HG03520 (cell line): ENCODE measurements around the gene SH3TC1.

Experiments used
- ATAC-seq: cut with Tn5 transposase; IDR thresholded peaks from one replicate; pipeline ENCODE4 v1.9.1; 2021; ENCODE audit warnings: mild to moderate bottlenecking, moderate library complexity; ENCODE audit not compliant: unreplicated experiment

Gene SH3TC1

DNA sequence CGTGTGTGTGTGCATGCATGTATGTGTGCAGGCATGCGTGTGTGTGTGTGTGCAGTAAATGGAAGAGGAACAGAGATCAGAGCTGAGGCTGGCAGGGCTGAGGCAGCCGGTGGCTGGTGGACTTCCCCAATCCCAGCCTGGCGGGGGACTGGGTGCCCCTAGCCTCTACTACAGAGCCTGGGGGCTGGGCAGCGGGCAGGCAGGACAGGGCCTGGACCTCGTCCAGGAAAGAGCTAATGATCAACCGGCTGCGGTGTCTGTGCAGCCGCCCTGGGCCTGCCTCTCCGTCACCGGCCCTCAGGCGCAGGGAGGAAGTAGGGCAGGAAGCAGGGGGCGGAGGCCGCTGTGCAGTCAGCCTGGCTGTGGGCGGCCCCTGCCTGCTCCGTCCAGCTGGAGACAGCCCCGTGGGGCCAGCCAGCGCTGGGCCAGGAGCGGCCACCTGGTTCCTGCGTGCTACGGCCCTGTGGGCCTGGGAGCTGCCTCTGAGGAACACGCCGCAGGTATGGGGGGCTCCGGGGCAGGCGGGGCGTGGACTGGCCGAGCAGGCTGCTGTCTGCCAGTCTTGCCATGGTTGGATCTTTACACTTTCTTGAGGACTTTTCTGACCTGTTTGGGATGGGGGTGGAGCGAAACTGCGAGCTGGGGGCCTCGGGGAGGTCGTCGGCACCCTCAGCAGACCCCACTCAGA is at the start of gene SH3TC1:
TSS of gene SH3TC1 (plus strand) at position 385 of the 688 bp plus-strand sequence. CDS start 5,905 bp downstream, outside the sequence.
- ATAC-seq = peak; percentile 76

DNA sequence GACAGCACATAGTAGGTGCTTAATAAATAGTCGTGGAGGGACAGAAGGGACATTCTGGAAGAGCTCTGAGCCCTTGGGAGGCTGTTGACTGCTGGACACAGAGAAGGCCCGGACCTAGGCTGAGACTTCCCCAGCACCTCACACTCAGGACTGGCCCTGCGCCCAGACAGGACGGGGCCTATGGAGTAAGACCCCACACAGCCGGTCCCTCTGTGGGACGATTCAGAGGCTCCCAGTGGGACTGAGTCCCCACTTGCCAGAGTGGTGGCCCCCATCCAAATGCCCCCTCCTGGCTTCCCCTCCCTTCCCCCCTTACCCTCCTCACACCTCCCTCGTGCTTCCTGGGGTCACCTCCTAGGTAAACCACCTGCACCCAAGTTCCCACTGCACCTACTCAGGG is 49.4 kb upstream of the SH3TC1 start:
- no peak for ATAC-seq

DNA sequence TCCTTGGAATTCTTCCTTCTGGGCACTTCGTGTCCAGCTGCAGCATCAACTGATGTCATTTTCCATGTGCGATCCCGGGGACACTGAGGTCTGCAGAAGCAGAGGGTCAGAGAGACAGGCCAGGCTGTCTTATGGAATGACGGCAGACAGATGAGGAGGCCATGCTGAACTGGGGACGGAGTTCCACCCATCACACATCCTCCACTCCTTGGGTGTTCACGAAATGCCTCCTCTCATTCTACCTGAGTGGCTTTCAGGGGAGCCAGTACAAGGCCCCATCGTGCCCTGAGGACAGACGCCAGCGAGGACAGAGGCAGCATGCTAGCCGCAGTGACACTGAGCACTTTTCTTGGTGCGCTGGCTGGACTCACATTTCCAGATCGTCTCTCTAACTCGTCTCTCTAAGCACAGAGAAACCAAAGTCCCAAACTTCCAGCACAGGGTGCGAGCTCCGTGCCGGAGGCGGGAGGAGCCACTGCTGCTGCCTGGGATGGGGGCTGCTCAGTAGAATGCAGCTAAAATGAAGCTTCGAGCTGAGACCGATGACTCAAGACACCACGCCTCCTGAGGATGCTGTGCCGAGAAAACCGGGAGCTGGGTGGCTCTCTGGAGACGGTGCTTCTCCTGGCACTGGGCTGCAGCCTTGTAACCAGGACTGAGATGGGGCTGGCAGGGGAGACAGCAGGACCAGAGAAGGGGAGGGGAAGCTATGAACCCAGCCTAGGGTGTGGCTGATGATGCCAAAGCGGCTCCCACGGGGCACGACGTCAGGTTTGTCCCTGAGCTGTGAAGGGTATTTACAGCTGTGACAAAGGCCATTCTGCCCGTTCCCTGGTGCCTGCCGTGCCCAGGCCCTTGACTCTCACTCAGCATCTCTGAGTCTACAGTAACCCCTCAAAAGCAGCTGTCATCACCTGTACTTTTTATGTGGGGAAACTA is 48.7 kb upstream of the SH3TC1 start:
- ATAC-seq = no peak

DNA sequence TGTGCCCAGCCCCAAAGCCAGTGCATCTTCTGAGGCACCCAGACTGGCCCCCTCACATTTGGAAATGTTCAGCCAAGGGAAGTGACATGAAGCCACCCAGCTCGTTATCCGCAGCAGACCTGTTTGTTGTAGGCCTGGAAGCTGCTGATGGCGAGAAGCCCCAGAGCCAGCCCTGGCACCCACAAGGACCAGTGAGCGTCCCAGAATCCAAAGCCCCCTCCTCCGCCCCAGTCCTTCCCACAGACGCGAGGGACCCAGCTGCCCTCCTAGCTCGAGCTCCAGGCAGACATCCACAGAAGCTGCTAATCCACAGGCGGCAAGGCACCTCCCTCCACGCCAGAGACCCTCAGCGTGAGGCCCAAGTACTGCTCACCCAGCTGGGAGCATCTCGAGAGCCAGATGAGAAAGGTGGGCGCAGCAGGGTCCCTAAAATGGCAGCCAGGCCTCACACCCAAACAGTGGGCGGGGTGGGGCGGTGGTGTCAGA is 47.9 kb upstream of the SH3TC1 start:
- no peak for ATAC-seq

DNA sequence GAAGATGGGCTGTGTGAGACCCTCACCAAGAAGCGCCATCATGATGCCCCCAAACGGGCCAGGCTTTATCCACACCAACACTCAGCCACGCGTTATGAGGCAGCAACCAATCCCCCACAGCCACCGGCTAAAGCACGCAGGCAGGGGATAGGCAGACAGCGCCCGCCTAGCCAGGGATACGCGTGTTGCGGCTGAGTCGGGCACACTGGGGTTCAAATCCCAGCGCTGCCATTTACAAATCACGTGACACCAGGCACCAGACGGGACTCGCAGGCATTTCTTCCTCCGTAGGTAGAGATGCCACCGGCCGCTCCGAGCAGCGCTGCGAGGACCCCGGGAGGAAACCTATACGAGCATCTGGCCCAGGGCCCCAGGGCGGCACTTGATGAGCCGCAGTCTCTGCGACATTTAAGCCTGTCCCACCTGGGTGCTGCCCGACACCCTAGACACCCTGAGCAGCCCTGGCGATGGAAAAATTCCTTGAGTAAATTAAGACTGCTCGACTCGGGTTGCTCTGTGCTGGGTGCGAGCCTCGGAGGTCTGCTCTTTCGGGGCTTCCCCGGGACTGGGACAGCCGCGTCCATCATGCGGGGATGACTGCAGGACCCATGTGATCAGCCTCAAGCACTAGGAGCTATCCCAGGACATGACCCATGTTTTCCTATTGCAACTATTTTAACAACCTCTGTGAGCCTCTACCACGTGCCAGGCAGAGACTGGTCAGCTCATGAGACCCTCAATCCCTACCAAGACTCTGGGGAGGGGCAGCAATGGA is 46.8 kb upstream of the SH3TC1 start:
- no peak for ATAC-seq

DNA sequence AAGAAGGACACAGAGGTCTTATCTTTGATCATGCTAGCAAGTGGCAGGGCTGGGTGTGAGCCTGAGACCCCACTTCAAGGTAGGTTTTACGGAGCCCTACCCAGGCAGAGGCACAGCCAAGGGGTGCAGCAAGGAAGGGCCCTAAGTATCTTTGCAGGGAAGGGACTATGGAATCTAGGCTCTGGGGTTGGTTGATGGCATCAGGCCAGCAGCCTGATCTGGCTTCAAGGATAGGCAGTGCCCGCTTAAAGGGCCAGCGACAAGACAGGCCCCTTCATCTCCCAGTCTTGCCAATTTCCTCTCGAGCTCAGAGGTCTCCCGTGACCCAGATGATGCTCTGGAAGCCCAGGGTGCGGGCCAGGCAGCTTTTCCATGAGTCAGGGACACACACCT is 46.2 kb upstream of the SH3TC1 start:
- ATAC-seq = no peak

DNA sequence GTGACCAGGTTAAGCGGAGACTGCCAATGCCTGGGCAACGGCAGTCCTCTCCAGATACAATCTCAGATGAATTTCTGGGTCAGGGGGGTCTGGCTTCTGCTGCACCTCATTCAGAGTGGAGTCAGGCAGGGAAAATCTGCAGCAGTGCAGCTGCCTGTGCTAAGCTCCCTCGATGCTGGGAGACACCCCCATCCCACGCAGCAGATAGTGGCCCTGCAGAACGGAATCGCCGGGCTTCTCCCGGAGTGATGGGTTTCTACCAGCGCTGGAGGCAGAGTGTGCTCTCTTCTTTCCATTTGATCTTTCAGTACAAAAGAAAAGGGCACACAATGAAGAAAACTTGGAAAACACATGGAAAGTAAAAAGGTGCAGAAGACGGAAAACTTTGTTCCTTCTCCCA is 45.6 kb upstream of the SH3TC1 start:
- no peak for ATAC-seq

DNA sequence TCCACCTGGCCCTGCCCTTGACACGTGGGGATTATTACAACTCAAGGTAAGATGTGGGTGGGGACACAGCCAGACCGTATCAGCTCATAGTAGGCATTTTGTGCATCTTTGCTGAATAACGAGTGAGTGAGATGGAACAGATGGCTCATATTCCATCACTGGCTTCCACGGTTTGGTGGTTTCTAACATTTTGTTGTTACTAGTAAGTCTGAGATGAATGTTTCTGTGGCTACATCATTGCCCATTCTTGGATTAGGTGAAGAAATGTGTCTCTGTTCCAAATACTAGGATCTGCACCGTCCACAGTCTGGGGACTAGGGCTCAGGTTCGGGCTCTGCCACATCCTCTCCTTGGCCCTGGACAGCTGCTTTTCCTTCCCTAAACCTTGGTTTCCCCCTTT is 44.0 kb upstream of the SH3TC1 start:
- no peak for ATAC-seq

DNA sequence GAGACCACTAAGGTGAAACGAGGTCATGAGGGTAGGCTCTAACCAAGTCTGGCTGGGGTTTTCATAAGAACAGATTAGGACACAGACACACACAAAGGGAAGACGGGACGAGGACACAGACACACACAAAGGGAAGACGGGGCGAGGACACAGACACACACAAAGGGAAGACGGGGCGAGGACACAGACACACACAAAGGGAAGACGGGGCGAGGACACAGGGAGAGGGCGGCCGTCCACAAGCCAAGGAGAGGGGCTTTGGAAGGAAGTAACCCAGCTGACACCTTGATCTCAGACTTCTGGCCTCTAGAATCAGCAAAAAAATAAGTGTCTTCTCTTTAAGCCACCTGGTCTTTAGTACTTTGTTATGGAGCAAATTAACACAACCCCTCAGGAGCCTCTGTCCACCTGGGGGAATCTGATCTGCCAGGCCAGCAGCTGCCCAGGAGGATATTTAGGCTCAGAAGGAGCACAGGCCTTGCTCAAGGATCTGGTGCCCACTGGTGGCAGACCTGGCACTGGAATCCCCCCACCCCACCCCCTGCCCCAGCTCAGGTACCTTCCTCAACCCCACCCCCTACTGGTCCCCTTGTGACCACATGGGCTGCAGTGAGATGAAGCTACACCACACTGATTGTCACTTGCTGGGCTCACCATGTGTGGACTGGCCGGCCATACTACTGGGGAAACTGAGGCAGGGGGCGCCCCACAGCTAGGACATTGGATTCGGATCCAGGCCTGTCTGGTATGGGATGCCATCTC is 43.2 kb upstream of the SH3TC1 start:
- ATAC-seq = no peak

DNA sequence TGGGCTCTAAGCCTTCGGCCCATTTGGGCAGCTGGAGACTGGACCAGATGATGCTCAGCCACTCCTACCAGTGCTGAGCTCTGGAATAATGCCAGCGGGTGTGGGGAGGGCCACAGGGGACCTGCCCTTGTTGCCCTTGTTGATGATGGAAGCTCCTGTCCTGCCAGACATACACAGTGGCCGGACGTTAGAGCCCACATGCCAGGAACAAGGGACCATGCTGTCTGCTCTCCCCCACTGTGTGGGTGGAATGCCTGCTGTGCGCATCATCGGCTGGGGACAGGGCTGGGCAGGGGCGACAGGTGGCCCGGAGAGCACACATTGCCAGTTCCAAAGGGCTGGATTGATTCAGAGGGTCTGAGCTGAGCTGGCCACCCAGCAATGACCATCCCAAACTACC is 42.5 kb upstream of the SH3TC1 start:
- no peak for ATAC-seq

DNA sequence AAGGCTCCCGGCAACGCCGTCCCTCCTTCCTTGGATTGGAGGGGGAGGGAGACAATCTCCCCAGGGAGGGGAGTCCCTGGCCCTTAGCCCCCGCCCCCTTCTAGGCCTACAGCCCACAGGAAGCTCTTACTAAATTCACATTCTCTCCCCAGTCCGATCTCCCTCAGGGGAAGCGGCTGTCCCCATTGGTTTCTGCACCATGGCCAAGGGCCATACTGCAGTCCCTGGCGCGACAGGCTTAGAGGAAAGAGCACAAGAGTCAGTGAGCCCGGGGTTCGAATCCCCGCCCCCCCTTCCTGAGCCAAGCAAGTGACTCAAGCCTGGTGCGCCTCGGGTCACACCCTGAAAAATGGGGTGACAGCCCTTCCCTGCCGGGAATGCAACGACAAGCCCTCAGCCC is 41.6 kb upstream of the SH3TC1 start:
- no peak for ATAC-seq

DNA sequence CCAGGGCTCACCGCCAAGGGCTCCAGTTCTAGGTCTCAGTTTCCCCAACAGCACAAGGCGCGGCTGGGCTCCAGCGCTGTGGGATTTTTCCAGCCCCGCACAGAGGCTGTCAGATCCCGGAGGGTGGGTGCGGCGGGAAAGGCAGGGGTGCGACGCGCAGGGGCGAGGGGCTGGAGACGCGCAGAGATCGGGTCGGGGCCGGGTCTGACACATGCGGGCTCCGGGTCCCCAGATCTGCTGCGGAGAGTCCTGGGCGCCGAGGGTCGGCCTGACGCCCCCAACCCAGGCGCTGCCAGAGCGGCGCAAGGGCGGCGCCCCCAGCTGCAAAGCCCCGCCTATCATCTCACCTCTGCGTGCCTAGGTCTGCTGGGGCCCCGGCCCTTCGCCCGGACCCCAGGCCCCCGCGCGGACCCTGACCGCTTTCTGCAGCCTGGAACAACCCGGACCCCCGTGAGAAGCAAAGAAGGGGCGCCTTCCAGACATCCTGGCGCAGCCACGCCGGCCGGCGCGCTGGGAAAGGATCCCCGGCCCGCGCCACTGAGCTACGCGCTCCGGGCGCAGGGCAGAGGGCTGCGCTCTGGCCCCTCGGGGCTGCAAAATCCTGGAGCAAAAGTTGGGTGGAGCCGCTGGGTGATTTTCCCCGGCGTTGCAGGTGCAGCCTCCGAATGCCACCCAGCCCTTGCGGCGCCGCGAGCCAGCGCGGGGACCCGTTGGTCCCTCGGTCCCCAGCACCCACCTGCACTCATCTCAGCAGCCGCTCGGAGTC is 41.0 kb upstream of the SH3TC1 start:
- ATAC-seq = no peak

DNA sequence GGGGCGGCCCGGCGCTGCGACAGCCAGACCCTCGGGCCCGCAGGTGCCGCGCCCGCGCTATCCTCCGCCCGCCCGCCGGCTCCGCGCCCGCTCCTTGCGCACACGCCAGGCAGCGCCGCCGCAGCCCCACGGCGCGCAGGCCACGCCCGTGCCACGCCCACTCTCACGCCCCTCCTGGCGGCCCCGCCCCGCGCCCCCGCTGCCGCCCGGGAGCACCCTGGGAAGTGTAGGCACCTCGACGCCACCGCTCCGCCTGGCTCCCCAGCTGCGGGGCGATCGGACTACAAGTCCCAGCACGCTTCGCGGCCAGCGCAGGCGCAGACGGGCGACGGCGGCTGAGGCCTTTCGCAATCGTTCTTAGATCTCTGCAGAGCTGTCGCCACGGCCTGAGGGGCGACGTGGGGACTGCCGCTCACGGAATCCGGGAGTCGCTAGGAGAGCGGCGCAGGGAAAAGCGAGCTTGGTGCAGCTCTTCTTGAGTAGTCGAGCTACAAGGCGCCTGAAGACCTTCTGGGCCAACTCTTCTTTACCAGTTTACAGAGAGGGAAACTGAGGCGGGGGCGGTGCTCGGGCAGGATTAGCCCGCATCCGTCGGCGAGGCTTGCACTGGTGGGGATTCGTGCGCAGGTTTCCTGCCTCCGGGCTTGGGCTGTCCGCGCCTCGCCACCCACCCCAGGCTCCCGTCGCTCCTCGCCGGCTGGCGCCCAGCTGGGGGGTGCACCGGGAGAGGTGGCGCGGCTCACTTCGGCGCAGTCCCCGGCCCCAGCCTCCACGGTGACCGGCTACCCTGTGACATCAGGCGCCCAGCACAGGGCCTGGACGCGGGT is 40.2 kb upstream of the SH3TC1 start, which contains the start of gene ABLIM2:
TSS of gene ABLIM2 (minus strand) at position 104 of the 827 bp plus-strand sequence. CDS start 124 bp downstream, outside the sequence.
- ATAC-seq = peak; percentile 97

DNA sequence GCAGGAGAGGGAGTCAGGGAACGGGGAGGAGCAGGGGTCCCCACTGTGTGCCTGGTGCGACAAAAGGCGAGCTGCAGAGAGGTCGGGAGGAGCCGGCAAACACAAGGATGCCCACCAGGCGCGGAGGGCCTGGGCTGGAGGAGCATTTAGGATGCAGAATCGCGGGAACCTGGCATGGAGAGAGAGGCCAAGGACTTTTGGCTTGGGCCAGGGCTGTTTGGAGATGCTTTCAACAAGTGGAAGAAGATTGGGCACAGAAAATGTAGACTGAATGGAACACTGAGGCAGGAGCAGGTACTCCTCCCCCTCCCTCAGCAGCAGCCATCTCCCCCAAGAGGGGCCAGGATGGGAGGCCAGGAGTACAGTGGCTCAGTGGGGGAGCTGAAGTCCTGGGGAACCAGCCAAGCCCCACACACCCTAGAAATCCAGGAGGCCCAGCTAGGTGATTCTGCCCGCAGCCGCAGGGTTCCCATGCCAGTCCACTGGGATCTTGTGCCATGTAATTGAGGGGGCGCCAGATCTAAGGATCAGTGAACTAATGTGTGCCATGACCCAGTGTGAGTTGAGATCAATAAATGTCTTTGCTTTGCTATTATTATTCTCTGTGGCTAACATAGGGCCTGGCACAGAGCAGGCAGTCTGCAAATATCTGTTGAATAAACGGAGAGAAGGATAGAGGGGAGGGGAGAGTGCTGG is 39.4 kb upstream of the SH3TC1 start:
- ATAC-seq = no peak

DNA sequence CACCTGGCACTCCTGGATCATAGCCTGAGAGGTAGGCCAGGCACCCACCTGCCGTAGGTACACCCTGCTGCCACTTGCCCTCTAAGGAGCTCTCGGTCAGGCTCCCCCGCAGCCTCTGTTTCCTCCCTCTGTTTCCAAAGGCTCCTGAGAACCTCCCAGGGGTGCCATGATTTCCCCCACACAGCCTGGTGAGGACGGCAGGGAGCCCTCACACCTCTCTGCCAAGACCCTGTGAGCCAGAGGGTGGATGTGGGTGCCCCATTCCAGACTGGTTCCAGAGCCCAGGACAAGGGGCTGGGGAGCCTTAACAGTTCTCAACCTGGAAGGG is 38.9 kb upstream of the SH3TC1 start:
- ATAC-seq = no peak

DNA sequence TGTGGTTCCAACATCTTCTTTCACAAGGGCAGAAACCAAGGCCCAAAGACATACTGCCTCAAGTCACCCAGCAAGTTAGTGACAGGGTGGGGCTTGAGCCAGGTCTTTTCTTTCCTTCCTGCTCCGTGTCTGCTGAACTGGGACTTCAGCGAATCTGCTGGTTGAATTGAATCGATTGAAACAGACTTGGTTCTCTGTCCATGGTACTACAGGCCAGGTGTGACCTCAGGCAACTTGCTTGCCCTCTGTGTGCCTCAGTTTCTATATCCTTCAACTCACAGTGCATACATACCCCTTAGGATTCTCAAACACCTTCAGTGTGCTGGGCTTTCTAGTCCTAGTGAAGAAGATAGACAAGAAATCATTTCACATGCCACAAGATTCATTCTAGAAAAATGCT is 38.5 kb upstream of the SH3TC1 start:
- ATAC-seq = no peak

DNA sequence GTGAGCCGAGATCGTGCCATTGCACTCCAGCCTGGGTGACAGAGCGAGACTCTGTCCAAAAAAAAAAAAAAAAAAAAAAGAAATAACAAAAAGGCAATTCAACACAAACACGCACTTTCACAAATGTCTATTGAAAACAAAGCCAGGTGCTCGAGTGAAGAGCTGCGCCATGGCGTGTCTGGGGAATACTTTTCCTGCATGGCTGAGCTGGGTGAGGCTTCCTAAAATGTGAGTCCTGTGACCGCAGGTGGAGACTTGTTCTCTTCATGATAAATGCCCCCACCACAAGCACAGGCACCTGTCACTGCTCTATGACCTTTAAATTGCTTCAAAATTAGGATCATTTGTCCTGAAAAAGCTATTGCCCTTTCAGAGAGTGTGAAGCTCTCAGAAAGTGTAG is 36.5 kb upstream of the SH3TC1 start:
- ATAC-seq = no peak

DNA sequence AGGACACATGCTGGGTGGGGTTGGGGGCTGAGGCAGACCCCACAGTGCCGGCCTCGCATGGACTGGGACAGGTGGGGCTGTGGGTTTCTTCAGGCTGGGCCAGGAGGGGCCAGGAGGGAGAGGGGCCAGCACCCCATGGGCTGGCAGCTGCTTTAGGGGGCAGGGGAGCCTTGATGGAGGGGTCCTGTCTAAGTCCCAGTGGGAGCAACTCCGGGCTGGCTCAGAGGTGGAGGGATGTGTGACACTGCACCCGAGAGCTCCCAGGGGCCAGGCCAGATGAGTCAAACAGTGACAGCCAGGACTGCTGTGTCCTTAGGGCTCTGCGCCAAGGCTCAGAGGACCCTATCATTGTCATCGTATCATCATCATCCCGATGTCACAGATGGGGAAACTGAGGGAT is 36.1 kb upstream of the SH3TC1 start:
- no peak for ATAC-seq
